BE2C (cell line): Measurements from ENCODE around the gene MIPEP.

Experiments used
- DNase-seq: peaks from one replicate; pipeline ENCODE4 v3.0.0-alpha.2; 2020
- H3K27me3 ChIP-seq: fragments of 250-450 bp; sonication (Bioruptor Pico); 2 replicates; pipeline ENCODE4 v1.5.1; 2020; ENCODE audit warnings: mild to moderate bottlenecking
- H3K36me3 ChIP-seq: fragments of 250-450 bp; sonication (Bioruptor Pico); 2 replicates; pipeline ENCODE4 v1.5.1; 2020; ENCODE audit warnings: mild to moderate bottlenecking
- H3K4me1 ChIP-seq: fragments of 250-450 bp; sonication (Bioruptor Pico); 2 replicates; pipeline ENCODE4 v1.5.1; 2020
- H3K4me3 ChIP-seq: 2 replicates; pipeline ENCODE4 v1.5.1; 2011; ENCODE audit warnings: low read depth, low read length
- H3K9me3 ChIP-seq: fragments of 250-450 bp; sonication (Bioruptor Pico); 2 replicates; pipeline ENCODE4 v1.5.1; 2020
- CTCF ChIP-seq: IDR thresholded peaks from 2 replicates; pipeline ENCODE4 v1.5.1; 2012; ENCODE audit warnings: mild to moderate bottlenecking, low read depth, low read length

Gene MIPEP

GRCh38 chr13:23848019-23848418 is 41.2 kb downstream of the MIPEP start:
- DNase-seq, result no peak
- no peaks in the 10 kb centered on the region; the same call in 1 of the 2 replicates for H3K4me1 ChIP-seq
- no peak overlapping the region for H3K4me3 ChIP-seq
- TF ChIP-seq CTCF, result no peak
- H3K9me3 ChIP-seq, result no peaks in the 10 kb centered on the region
- H3K27me3 ChIP-seq, result no peaks in the 10 kb centered on the region
- no peaks in the 10 kb centered on the region for H3K36me3 ChIP-seq

- no peak for DNase-seq
- Histone ChIP-seq H3K27me3 (no peaks in the 10 kb centered on the region), H3K4me3 (no peak overlapping the region), H3K4me1 (no peaks in the 10 kb centered on the region; the same call in 1 of the 2 replicates), H3K36me3 (no peaks in the 10 kb centered on the region), H3K9me3 (no peaks in the 10 kb centered on the region)
- no peak for TF ChIP-seq CTCF
These were observed 41.7 kb downstream of the MIPEP start for GRCh38 chr13:23847497-23847896.

- no peak for TF ChIP-seq CTCF
- Histone ChIP-seq H3K4me3 (no peak overlapping the region), H3K4me1 (no peaks in the 10 kb centered on the region; the same call in 1 of the 2 replicates), H3K36me3 (no peaks in the 10 kb centered on the region), H3K27me3 (no peaks in the 10 kb centered on the region), H3K9me3 (no peaks in the 10 kb centered on the region)
- no peak for DNase-seq
These were observed 44.0 kb downstream of the MIPEP start for GRCh38 chr13:23845105-23845725.

GRCh38 chr13:23844132-23844531 is 45.1 kb downstream of the MIPEP start:
- Histone ChIP-seq H3K27me3 (no peaks in the 10 kb centered on the region), H3K9me3 (no peaks in the 10 kb centered on the region), H3K36me3 (no peaks in the 10 kb centered on the region), H3K4me1 (no peaks in the 10 kb centered on the region; the same call in 1 of the 2 replicates), H3K4me3 (no peak overlapping the region)
- TF ChIP-seq CTCF, result no peak
- DNase-seq, result no peak

- Histone ChIP-seq H3K4me3 (no peak overlapping the region), H3K4me1 (no peaks in the 10 kb centered on the region; the same call in 1 of the 2 replicates), H3K9me3 (no peaks in the 10 kb centered on the region), H3K27me3 (no peaks in the 10 kb centered on the region), H3K36me3 (no peaks in the 10 kb centered on the region)
- no peak for TF ChIP-seq CTCF
- DNase-seq, result no peak
These were observed 45.8 kb downstream of the MIPEP start for GRCh38 chr13:23843436-23843835.

GRCh38 chr13:23842406-23842805 is 46.8 kb downstream of the MIPEP start:
- Histone ChIP-seq H3K4me1 (no peaks in the 10 kb centered on the region), H3K9me3 (no peaks in the 10 kb centered on the region), H3K36me3 (no peaks in the 10 kb centered on the region), H3K4me3 (no peak overlapping the region), H3K27me3 (no peaks in the 10 kb centered on the region)
- DNase-seq, result no peak
- TF ChIP-seq CTCF, result no peak
